Measurements from ENCODE around the gene MYEOV. TPM values are rescaled to one million over a fixed set of nuclear protein-coding genes. Genes with fewer than 3 reads are reported as not detected.

The MYEOV gene
- total and polyA plus RNA-seq, 2 of the 8 experiments (the other 6 are each of a cell fraction or from before 2014, with no cell fraction given), result 0.44 to 0.67 TPM

- Histone ChIP-seq H3K9me3 (ENCODE audit: insufficient read depth in 2 of 2, low read depth in 1 of 2, low read length in 1 of 2) (peaks cover 0 to 3% of the 10 kb centered on the region in 2 experiments; a peak in 2 of 4 replicates), H3K18ac (ENCODE audit: extremely low read depth, low read length) (no peak overlapping the region), H3K4me2 (ENCODE audit: insufficient read depth in 1 of 2, low read depth in 2 of 2, low read length in 2 of 2) (no peak overlapping the region), H3K4me3 (ENCODE audit: extremely low read depth in 1 of 4, insufficient read depth in 2 of 4, low read depth in 3 of 4, low read length in 4 of 4) (no peak overlapping the region), H3K36me3 (ENCODE audit: control insufficient read depth in 2 of 4, insufficient read depth in 4 of 4, low read length in 3 of 4) (no peaks in the 10 kb centered on the region), H4K8ac (ENCODE audit: extremely low read depth, insufficient read depth, low read length) (no peak overlapping the region), H2BK12ac (ENCODE audit: low read depth, low read length) (peak overlapping the region; percentile 68; the same call in 1 of the 2 replicates), H2AK5ac (ENCODE audit: low read depth, low read length) (peak overlapping the region; percentile 19; the same call in 1 of the 2 replicates), H3K23ac (ENCODE audit: insufficient read length) (no peak overlapping the region), H3K4me1 (replicated peaks in 1 of 4; ENCODE audit: control insufficient read depth in 3 of 4, insufficient read depth in 4 of 4, low read length in 3 of 4) (no peaks in the 10 kb centered on the region), H4K20me1 (replicated peaks in 1 of 2; ENCODE audit: control insufficient read depth in 1 of 2, insufficient read depth in 2 of 2, low read length in 2 of 2) (peaks cover 0 to 5% of the 10 kb centered on the region in 2 experiments), H2BK120ac (replicated peaks; ENCODE audit: low read depth, low read length) (no peak overlapping the region), H4K5ac (ENCODE audit: insufficient read length, low read depth, low read length) (no peak overlapping the region), H2BK5ac (ENCODE audit: low read depth, low read length) (peak overlapping the region; percentile 44; the same call in 1 of the 2 replicates), H3K79me1 (ENCODE audit: low read depth, low read length) (no peaks in the 10 kb centered on the region), H3K27ac (ENCODE audit: low read depth, low read length) (no peak overlapping the region), H3K23me2 (ENCODE audit: low read depth, low read length) (peaks cover 24% of the 10 kb centered on the region; the same call in 1 of the 2 replicates), H3K4ac (replicated peaks; ENCODE audit: insufficient read length, low read depth, low read length) (no peak overlapping the region), H3K9ac (replicated peaks in 1 of 4; ENCODE audit: extremely low read depth in 1 of 4, low read depth in 3 of 4, low read length in 3 of 4) (no peak overlapping the region), H2BK15ac (ENCODE audit: low read length) (peak overlapping the region; percentile 40; the same call in 1 of the 2 replicates), H4K91ac (replicated peaks; ENCODE audit: insufficient read length, low read length) (no peak overlapping the region), H2AFZ (ENCODE audit: low read length) (no peak overlapping the region), H3K27me3 (replicated peaks in 1 of 4; ENCODE audit: control insufficient read depth in 3 of 4, extremely low read depth in 1 of 4, insufficient read depth in 3 of 4, low read length in 3 of 4) (0 out of 7 replicates have a peak, but pooled peaks cover 0 to 2% (median 0%) of the 10 kb centered on the region in 4 experiments), H2BK20ac (ENCODE audit: low read length) (peak overlapping the region; percentile 61; the same call in 1 of the 2 replicates), H3K56ac (replicated peaks; ENCODE audit: insufficient read length, low read depth, low read length) (peak overlapping the region; percentile 16), H3K79me2 (ENCODE audit: control insufficient read depth in 1 of 2, insufficient read depth in 2 of 2, low read length in 2 of 2) (no peaks in the 10 kb centered on the region), H3K14ac (ENCODE audit: insufficient read length) (no peak overlapping the region)
- CTCF ChIA-PET (ENCODE audit: partially characterized antibody), result interaction anchor here (0.9 kb wide), 1 partner anchor 195 kb away, joined by 3 read pairs; no protein-coding TSS in a partner anchor
- no peak for FAIRE-seq
- 88% methylated on average over 5 of the region's 6 CpGs; no CpG with 5 or more reads in 1 of the 2 experiments for WGBS, 2 experiments (ENCODE audit: extremely low coverage in 1 of 2, insufficient coverage in 1 of 2, insufficient read length in 1 of 2, insufficient replicate concordance in 2 of 2, low coverage in 1 of 2, low lambda C conversion rate in 2 of 2, missing lambda C conversion rate in 1 of 2)
- no peak for TF ChIP-seq ATF2 (IDR thresholded peaks at IDR 0.05; ENCODE audit: low read length)
- TF ChIP-seq JUND (IDR thresholded peaks at IDR 0.05; ENCODE audit: low read length), result no peak
- TF ChIP-seq TBP (IDR thresholded peaks at IDR 0.05; ENCODE audit: low read depth, low read length), result no peak
- POLR2A ChIA-PET (ENCODE audit: partially characterized antibody), result no interaction called here
- DNase-seq (ENCODE audit: low read depth in 1 of 2, low spot score in 2 of 2), result no peak
Observed at GRCh38 chr11:69327741-69328191, 33.8 kb downstream of the MYEOV start.

All from H1 (cell line).